GM12873 (cell line): ENCODE data around the gene ARHGEF11.

Experiments
- TF ChIP-seq, protein P1 (sequence below): IDR thresholded peaks from 2 replicates; pipeline ENCODE4 v1.5.1; 2012; ENCODE audit warnings: low read depth, mild to moderate bottlenecking, moderate library complexity, low read length, control low read depth; ENCODE audit not compliant: insufficient read depth; ENCODE audit errors: missing control alignments

Gene ARHGEF11, protein sequence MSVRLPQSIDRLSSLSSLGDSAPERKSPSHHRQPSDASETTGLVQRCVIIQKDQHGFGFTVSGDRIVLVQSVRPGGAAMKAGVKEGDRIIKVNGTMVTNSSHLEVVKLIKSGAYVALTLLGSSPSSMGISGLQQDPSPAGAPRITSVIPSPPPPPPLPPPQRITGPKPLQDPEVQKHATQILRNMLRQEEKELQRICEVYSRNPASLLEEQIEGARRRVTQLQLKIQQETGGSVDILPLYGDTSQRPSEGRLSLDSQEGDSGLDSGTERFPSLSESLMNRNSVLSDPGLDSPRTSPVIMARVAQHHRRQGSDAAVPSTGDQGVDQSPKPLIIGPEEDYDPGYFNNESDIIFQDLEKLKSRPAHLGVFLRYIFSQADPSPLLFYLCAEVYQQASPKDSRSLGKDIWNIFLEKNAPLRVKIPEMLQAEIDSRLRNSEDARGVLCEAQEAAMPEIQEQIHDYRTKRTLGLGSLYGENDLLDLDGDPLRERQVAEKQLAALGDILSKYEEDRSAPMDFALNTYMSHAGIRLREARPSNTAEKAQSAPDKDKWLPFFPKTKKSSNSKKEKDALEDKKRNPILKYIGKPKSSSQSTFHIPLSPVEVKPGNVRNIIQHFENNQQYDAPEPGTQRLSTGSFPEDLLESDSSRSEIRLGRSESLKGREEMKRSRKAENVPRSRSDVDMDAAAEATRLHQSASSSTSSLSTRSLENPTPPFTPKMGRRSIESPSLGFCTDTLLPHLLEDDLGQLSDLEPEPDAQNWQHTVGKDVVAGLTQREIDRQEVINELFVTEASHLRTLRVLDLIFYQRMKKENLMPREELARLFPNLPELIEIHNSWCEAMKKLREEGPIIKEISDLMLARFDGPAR (N-terminal part only)

DNA sequence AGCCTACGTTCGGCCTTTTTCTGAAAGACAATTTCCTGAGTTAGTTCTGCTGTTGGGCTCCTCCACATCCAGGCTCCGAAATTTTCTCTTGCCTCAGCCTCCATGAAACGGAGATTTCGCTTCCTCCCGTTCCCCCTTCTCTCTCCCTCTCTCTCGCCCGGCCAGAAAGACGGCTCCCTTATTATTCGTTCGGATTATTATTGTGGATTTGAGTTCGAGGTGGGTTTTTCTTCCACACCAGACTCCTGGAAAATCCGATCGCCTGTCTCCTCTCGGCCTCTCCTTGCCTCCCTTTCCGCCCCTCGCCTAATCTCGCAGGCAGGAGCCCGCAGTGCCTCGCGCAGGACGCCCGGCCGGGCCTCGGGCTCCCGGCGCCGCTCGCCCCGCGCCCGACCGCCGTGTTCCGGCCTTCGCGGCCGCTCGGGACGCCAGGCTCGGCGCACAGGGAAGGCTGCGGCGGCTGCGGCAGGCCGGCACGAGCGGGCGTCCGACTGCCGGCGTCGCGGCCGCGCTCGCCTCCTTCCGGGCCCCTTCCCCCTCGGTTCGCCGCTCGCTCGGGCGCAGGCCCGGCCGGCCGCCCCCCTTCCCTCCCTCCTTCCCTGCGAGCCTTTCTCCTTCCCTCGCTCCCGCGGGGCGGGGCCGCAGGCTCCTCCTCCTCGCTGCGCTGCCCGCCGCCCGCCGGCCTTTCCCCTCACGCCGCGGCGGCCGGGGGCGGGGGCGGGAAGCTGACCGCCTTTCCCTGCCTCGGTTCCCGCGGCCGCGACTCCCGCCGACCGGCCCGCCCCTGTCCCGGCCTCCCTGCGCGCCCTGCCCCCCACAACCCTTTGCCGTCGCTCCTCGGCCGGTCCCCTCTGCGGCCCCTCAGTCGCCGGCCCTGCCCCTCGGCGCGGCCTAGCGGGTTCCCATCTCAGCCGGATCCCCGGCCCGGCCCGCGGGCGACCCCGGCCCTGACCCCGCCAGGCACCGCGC lies at the start of gene ARHGEF11:
TSS of gene ARHGEF11 (minus strand) at position 493 of the 969 bp plus-strand sequence. CDS start 1,412 bp downstream, outside the sequence.
- TF ChIP-seq, protein P1, sequence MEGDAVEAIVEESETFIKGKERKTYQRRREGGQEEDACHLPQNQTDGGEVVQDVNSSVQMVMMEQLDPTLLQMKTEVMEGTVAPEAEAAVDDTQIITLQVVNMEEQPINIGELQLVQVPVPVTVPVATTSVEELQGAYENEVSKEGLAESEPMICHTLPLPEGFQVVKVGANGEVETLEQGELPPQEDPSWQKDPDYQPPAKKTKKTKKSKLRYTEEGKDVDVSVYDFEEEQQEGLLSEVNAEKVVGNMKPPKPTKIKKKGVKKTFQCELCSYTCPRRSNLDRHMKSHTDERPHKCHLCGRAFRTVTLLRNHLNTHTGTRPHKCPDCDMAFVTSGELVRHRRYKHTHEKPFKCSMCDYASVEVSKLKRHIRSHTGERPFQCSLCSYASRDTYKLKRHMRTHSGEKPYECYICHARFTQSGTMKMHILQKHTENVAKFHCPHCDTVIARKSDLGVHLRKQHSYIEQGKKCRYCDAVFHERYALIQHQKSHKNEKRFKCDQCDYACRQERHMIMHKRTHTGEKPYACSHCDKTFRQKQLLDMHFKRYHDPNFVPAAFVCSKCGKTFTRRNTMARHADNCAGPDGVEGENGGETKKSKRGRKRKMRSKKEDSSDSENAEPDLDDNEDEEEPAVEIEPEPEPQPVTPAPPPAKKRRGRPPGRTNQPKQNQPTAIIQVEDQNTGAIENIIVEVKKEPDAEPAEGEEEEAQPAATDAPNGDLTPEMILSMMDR: no peak

DNA sequence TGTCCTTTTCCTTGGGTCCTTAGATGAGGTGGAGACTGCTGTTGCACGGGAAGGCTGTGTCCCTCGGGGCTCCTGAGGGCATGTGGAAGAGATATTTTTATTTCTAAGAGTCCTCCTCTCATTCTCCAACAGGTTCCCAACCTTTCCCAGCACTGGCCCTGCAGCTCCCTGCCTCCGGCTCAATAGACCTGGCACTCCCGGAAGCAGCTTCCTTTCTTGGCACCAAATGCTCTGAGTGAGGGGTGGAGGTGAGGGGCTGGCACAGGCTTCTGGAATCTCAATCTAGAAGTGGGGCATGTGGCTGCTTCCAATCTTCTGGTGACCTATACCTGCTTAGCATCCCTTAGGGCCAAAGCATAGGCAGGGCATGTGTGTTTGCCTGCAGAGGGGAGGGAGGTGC lies 49.5 kb upstream of the ARHGEF11 start:
- TF ChIP-seq, protein P1: no peak

DNA sequence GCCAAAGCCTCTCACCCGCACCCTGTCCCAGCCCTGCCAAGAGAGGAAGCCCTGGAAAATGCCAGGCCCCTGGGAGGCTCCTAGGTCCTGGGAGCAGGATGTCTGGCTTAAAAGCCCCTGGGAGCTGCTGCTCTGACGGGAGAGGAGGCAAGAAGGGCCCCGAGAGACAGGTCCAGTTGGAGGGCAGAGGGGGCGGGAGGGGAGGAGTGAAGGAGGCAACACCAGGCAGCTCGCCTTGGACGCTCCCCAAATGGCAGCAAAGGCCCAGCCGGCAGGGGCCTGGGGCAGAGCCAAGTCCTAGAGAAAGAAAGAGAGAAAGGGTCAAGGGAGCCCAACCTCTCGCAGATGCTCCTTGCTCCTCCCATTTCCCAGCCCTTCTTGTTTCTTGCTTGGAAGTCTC lies 47.3 kb upstream of the ARHGEF11 start:
- TF ChIP-seq, protein P1: no peak

DNA sequence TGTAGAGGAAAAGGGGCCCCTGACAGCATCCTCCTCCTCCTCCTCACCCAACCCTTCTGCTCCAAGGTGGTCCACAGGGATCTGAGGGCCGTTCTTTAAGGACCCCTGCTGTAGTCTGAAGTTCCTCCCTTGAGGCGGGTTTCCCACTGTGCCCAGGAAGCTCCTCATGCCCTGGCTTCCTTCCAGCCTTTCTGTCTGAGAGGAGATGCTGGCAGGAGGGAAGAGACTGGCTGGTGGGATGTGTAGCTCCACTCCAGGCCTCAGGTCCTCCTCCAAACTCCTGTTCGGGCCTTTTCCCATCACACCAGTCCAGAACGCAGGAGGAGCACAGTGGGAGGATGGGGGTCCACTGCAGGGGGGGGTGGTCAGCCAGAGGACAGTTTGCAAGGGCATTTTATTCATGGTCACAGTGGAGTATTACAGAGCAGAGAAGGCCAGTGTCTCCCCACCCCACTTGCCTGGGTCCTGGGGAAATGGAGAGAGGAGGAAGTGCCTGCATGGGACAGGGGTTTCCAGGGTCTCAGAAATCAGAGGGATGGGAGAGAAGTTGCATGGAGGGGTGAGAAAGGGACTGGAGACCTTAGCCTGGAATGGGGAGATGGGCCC lies 46.2 kb upstream of the ARHGEF11 start:
- TF ChIP-seq, protein P1: no peak

DNA sequence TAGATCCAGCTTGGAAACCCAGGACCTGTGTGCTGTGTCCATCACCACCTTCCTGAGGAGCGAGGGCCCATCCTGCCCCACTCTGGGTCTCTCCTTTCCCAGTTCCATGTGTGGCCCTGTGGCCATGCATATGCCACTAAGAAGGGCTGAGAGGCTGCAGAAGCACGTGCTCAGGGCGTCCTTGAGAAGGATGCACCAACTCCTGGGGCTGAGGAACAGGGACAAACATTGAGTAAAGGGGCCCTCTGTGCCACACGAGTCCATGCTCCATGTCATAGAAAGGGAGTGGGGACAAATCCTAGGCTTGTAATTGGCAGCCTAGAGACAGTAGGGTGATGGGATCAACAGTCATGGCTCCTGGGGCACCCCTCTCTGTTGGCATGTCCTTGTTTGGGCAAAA lies 45.6 kb upstream of the ARHGEF11 start:
- TF ChIP-seq, protein P1: no peak

DNA sequence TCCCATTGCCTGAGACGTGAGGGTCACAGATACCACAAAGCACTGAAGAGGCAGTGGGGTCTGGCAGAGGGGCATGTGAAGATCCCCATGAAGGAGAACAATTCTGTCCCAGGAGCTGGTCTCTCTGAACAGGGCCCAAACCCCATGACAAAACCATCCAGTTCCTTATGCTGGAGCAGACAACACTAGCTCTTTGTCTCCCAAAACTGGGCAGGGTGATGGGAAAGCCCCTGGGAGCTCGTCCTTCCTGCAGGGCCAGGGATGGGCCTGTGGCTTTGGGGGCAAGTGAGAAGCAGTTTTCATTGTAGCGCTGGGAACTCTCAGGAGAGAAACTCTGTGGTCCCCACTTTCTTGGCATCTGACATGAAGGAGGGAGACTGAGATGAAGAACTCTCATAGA lies 45.2 kb upstream of the ARHGEF11 start:
- TF ChIP-seq, protein P1: no peak
